Measurements from ENCODE around the gene CDKN2B.

The CDKN2B gene

GRCh38 chr9:21994556-21995005, 14.5 kb downstream of the CDKN2B start, which contains the start of gene CDKN2B-AS1:
Gene CDKN2B-AS1 (plus strand): TSS chr9:21994791.
- H3K4me3 ChIP-seq (ENCODE audit: low read depth, low read length): peak within 1 kb of the TSS; percentile 80
- TF ChIP-seq, protein P1, sequence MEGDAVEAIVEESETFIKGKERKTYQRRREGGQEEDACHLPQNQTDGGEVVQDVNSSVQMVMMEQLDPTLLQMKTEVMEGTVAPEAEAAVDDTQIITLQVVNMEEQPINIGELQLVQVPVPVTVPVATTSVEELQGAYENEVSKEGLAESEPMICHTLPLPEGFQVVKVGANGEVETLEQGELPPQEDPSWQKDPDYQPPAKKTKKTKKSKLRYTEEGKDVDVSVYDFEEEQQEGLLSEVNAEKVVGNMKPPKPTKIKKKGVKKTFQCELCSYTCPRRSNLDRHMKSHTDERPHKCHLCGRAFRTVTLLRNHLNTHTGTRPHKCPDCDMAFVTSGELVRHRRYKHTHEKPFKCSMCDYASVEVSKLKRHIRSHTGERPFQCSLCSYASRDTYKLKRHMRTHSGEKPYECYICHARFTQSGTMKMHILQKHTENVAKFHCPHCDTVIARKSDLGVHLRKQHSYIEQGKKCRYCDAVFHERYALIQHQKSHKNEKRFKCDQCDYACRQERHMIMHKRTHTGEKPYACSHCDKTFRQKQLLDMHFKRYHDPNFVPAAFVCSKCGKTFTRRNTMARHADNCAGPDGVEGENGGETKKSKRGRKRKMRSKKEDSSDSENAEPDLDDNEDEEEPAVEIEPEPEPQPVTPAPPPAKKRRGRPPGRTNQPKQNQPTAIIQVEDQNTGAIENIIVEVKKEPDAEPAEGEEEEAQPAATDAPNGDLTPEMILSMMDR (IDR thresholded peaks at IDR 0.05; ENCODE audit: borderline replicate concordance, insufficient read depth, low read depth, low read length): 0 out of 2 replicates have a peak, but pooled peaks have one; percentile 16

DNA sequence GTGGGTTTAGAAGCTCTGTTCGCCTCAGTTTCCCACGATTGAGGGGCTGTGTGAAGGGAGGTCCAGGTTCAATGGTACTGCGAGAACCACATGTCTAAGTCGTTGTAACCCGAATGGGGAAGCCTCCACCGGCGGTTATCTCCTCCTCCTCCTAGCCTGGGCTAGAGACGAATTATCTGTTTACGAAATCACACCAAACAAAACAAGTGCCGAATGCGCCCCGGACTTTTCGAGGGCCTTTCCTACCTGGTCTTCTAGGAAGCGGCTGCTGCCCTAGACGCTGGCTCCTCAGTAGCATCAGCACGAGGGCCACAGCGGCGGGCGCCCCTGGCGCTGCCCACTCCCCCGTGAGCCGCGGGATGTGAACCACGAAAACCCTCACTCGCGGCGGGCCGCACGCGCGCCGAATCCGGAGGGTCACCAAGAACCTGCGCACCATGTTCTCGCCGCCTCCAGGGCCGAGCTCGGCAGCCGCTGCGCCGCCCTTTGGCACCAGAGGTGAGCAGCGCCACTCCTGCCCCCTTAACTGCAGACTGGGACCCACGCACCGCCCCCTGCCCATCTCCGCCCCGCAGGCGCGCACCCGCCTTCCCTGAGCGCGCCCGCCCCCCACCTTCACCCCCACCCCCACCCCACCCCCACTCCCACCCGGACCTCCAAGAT, 15.1 kb downstream of the CDKN2B start, which contains the start of gene CDKN2A:
CDKN2A (minus strand) TSS at position 500 of the 663 bp plus-strand sequence.
- peak within 1 kb of the TSS; percentile 80 for H3K4me3 ChIP-seq (ENCODE audit: low read depth, low read length)
- TF ChIP-seq, protein P1 (IDR thresholded peaks at IDR 0.05; ENCODE audit: borderline replicate concordance, insufficient read depth, low read depth, low read length): peak; percentile 26; the same call in 1 of the 2 replicates

DNA sequence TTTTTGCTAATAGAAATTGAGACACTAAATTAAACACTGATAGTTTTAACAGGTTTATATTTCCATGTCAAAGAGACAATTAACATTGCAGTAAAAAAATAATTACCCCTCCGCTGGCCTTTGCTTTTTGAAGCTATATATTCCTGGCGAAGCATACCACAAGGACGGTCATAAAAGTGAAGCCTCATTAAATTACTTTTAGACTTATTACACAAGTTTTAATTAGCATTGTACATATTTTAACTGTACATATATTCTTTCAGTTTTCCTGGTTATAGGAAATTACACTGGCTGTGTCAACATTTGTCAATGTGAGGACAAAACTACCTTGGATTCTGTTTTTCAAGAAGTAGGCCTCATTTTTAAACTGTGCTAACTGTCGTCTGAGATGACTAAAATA, 16.1 kb downstream of the CDKN2B start:
- peak overlapping the region; percentile 80 for H3K4me3 ChIP-seq (ENCODE audit: low read depth, low read length)
- TF ChIP-seq, protein P1 (IDR thresholded peaks at IDR 0.05; ENCODE audit: borderline replicate concordance, insufficient read depth, low read depth, low read length): no peak

GRCh38 chr9:21991072-21991959, 17.8 kb downstream of the CDKN2B start:
- no peak overlapping the region for H3K4me3 ChIP-seq (ENCODE audit: low read depth, low read length)
- TF ChIP-seq, protein P1 (IDR thresholded peaks at IDR 0.05; ENCODE audit: borderline replicate concordance, insufficient read depth, low read depth, low read length): no peak

DNA sequence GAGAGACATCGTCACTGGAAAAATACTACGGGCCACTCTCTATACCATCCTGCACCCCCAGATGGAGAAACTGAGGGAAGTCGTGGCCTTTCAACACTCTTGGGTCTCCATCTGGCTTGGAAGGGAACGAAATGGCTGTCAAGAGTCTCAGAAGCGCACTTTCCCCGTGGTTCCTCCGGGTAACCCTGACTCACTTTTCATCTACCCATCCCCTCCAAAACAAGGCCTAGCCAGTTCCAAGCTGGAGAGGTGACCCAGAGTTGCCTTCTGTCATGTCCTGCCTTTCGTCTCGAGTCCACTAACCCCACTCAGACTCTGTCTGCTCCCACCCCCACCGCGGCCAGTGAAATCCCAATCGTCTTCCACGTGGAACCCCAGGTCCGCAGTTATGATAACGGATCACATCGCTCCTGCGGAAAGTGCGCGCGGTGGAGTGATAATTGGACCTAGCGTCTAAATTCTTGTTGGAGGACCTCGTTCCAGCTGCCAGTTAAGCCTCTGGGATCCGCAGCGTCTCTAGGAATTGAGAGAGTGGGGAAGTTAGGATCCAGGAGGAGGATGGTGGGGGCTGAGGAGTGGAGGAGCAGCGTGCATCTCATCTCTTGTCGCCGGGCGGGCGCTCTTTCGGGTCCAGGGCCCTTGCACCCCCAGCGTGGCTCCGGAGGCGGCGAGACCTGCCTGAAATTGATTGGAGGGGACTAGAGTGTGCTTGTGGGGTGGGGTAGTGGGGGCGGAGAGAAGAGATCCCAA, 19.5 kb downstream of the CDKN2B start:
- TF ChIP-seq, protein P1 (IDR thresholded peaks at IDR 0.05; ENCODE audit: borderline replicate concordance, insufficient read depth, low read depth, low read length): no peak
- H3K4me3 ChIP-seq (ENCODE audit: low read depth, low read length): no peak overlapping the region

- TF ChIP-seq, protein P1 (IDR thresholded peaks at IDR 0.05; ENCODE audit: borderline replicate concordance, insufficient read depth, low read depth, low read length): no peak
- no peak overlapping the region for H3K4me3 ChIP-seq (ENCODE audit: low read depth, low read length)
These were observed 20.8 kb downstream of the CDKN2B start for GRCh38 chr9:21988056-21988990.
